Muscle of back (tissue), 11 donors: ENCODE data around the gene MRGPRD. TPM values are rescaled to one million over a fixed set of nuclear protein-coding genes. Genes with fewer than 3 reads are reported as not detected.
A peak's percentile ranks its signal among the peaks of the same experiment; 100 is the strongest.

Experiments used
- DNase-seq, 3 donors: peaks; one replicate each; pipeline versions ENCODE4 v3.0.0 to v3.0.0-alpha.2; 2013
- polyA plus RNA-seq, 10 donors: library from polyadenylated mRNA; unstranded; fragments of 120-200 nt; gene quantifications; one replicate each; pipeline ENCODE4 v1.2.1, GENCODE V29; 2013; ENCODE audit not compliant: insufficient read length in 10 of 10

Gene MRGPRD
- polyA plus RNA-seq, 10 donors, result 0.21 to 0.25 TPM; not detected in 8

- DNase-seq, result no peak
These were observed 32.3 kb downstream of the MRGPRD start for GRCh38 chr11:68948496-68948895.

- DNase-seq, result no peak
These were observed 33.6 kb downstream of the MRGPRD start for GRCh38 chr11:68947151-68947550.

- DNase-seq, result peak; percentile 36 to 64 (median 52)
These were observed 34.2 kb downstream of the MRGPRD start for GRCh38 chr11:68946416-68947090.

GRCh38 chr11:68942751-68943271 lies 38.0 kb downstream of the MRGPRD start:
- DNase-seq, result no peak

- no peak for DNase-seq
These were observed 38.6 kb downstream of the MRGPRD start for GRCh38 chr11:68942095-68942620.

- DNase-seq, result no peak
These were observed 39.3 kb downstream of the MRGPRD start for GRCh38 chr11:68941324-68942094.

GRCh38 chr11:68940651-68941323 lies 40.0 kb downstream of the MRGPRD start:
- no peak for DNase-seq

GRCh38 chr11:68939583-68940555 lies 40.9 kb downstream of the MRGPRD start:
- DNase-seq, result no peak

- no peak for DNase-seq
These were observed 41.8 kb downstream of the MRGPRD start for GRCh38 chr11:68938816-68939582.

GRCh38 chr11:68938088-68938487 lies 42.7 kb downstream of the MRGPRD start:
- DNase-seq, result no peak

- no peak for DNase-seq
These were observed 43.8 kb downstream of the MRGPRD start for GRCh38 chr11:68936676-68937620.

GRCh38 chr11:68936358-68936636 lies 44.5 kb downstream of the MRGPRD start:
- no peak for DNase-seq

- no peak for DNase-seq
These were observed 45.0 kb downstream of the MRGPRD start for GRCh38 chr11:68935516-68936357.

GRCh38 chr11:68935066-68935465 lies 45.7 kb downstream of the MRGPRD start:
- DNase-seq, result no peak

GRCh38 chr11:68934666-68935065 lies 46.1 kb downstream of the MRGPRD start:
- no peak for DNase-seq

- no peak for DNase-seq
These were observed 46.5 kb downstream of the MRGPRD start for GRCh38 chr11:68934321-68934645.

- DNase-seq, result no peak
These were observed 47.0 kb downstream of the MRGPRD start for GRCh38 chr11:68933605-68934320.
